ENCODE data around the gene CFAP251.

DNA sequence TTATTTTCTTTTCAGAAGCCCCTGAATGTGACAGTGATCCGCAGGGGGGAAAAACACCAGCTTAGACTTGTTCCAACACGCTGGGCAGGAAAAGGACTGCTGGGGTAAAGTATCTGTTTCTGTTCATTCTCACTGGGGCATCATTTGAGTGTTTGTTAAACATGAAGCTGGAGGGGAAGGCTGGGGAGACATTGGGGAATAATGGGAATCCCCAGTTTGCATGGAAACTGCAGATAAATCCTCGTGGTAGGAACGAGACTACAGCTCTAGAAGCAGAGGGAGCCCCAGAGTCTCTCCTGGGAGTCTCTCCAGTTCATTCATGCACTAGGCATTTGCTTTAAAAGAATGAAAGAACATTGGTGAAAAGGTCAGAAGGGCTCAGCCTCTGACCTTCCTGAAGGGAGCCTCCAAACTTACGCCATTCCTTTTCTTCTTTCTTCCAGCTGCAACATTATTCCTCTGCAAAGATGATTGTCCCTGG, 2.5 kb upstream of the CFAP251 start:
- TF ChIP-seq, protein P1, sequence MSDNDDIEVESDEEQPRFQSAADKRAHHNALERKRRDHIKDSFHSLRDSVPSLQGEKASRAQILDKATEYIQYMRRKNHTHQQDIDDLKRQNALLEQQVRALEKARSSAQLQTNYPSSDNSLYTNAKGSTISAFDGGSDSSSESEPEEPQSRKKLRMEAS (IDR thresholded peaks at IDR 0.05; ENCODE audit: low read depth, low read length) = no peak
- no peak for TF ChIP-seq NFYB (IDR thresholded peaks at IDR 0.05; ENCODE audit: insufficient read depth, low read depth, low read length)
- no peak for TF ChIP-seq TCF3 (IDR thresholded peaks at IDR 0.05; ENCODE audit: borderline replicate concordance, insufficient read depth, low read depth, low read length)
- no peak for TF ChIP-seq CHD2 (IDR thresholded peaks at IDR 0.05; ENCODE audit: borderline replicate concordance, low read depth, low read length)
- no peak for TF ChIP-seq IKZF1 (conservative IDR thresholded peaks at IDR 0.05)
- TF ChIP-seq, protein P2, sequence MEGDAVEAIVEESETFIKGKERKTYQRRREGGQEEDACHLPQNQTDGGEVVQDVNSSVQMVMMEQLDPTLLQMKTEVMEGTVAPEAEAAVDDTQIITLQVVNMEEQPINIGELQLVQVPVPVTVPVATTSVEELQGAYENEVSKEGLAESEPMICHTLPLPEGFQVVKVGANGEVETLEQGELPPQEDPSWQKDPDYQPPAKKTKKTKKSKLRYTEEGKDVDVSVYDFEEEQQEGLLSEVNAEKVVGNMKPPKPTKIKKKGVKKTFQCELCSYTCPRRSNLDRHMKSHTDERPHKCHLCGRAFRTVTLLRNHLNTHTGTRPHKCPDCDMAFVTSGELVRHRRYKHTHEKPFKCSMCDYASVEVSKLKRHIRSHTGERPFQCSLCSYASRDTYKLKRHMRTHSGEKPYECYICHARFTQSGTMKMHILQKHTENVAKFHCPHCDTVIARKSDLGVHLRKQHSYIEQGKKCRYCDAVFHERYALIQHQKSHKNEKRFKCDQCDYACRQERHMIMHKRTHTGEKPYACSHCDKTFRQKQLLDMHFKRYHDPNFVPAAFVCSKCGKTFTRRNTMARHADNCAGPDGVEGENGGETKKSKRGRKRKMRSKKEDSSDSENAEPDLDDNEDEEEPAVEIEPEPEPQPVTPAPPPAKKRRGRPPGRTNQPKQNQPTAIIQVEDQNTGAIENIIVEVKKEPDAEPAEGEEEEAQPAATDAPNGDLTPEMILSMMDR (IDR thresholded peaks at IDR 0.05 in 2 of 3, conservative IDR thresholded peaks at IDR 0.05 in 1 of 3; ENCODE audit: control insufficient read depth in 2 of 3, extremely low read depth in 1 of 3, insufficient read depth in 1 of 3, low read depth in 3 of 3, low read length in 3 of 3) = no peak
- TF ChIP-seq BCL3 (IDR thresholded peaks at IDR 0.05; ENCODE audit: borderline replicate concordance, insufficient read depth, low read depth, low read length, poor library complexity, severe bottlenecking) = no peak
- no peak for TF ChIP-seq FOXM1 (IDR thresholded peaks at IDR 0.05; ENCODE audit: low read depth, low read length)
- no peak for TF ChIP-seq CBX3 (IDR thresholded peaks at IDR 0.05; ENCODE audit: borderline replicate concordance, low read depth)
- TF ChIP-seq SIN3A (IDR thresholded peaks at IDR 0.05; ENCODE audit: low read depth, low read length) = no peak
- no peak for TF ChIP-seq POLR2AphosphoS5 (IDR thresholded peaks at IDR 0.05; ENCODE audit: low read length)
- no peak for TF ChIP-seq ELK1 (IDR thresholded peaks at IDR 0.05; ENCODE audit: low read depth, low read length)
- no peak for TF ChIP-seq TARDBP (IDR thresholded peaks at IDR 0.05; ENCODE audit: borderline replicate concordance)

All from GM12878 (cell line).